ENCODE data around the gene CDKL2. TPM values are rescaled to one million over a fixed set of nuclear protein-coding genes. Genes with fewer than 3 reads are reported as not detected.
A peak's percentile ranks its signal among the peaks of the same experiment; 100 is the strongest.
"Not testable (repeated sequence)": the region's sequence is repeated elsewhere in the genome, so short reads cannot be mapped to it uniquely, and the experiment has no call there.

Gene CDKL2
- total and polyA plus RNA-seq, 2 donors (not counting 1 experiment from before 2014, with no cell fraction given), result 0.40 to 2.3 TPM

- Histone ChIP-seq H3K9me3 (ENCODE audit: control insufficient read depth, insufficient read depth, low read depth, low read length) (no peaks in the 10 kb centered on the region), H3K36me3 (ENCODE audit: control insufficient read depth, insufficient read depth, low read length) (no peaks in the 10 kb centered on the region), H3K27me3 (ENCODE audit: control insufficient read depth, insufficient read depth, low read length) (no peaks in the 10 kb centered on the region), H3K4me2 (ENCODE audit: extremely low read depth, insufficient read depth, low read length) (peak overlapping the region; percentile 85), H3K4me3 (replicated peaks in 1 of 4; ENCODE audit: control extremely low read depth in 1 of 4, insufficient read depth in 1 of 4, low read depth in 3 of 4, low read length in 4 of 4) (peak overlapping the region; percentile 77 to 99 (median 90)), H3K4me1 (ENCODE audit: control insufficient read depth, extremely low read depth, insufficient read depth, low read length) (peaks cover 8% of the 10 kb centered on the region), H2AFZ (ENCODE audit: low read length) (peak overlapping the region; percentile 84), H3K27ac (ENCODE audit: insufficient read depth, low read length) (peak overlapping the region; percentile 81), H3K9ac (ENCODE audit: insufficient read depth, low read length) (peak overlapping the region; percentile 90), H3K79me2 (ENCODE audit: control insufficient read depth, insufficient read depth, low read length) (peaks cover 57% of the 10 kb centered on the region), H4K20me1 (ENCODE audit: control insufficient read depth, extremely low read depth, insufficient read depth, low read length) (peaks cover 4% of the 10 kb centered on the region)
- peak; percentile 39 to 53 for DNase-seq (ENCODE audit: low read depth in 2 of 2)
- no peak for TF ChIP-seq CTCF (conservative IDR thresholded peaks at IDR 0.05 in 1 of 2, IDR thresholded peaks at IDR 0.05 in 1 of 2; ENCODE audit: low read depth in 1 of 2, low read length in 2 of 2)
- TF ChIP-seq EZH2 (IDR thresholded peaks at IDR 0.05; ENCODE audit: low read length, missing control alignments), result no peak
Measured at GRCh38 chr4:75672461-75673026, 42.2 kb upstream of the CDKL2 start.

- H3K79me2 ChIP-seq (ENCODE audit: control insufficient read depth, insufficient read depth, low read length), result peaks cover 63% of the 10 kb centered on the region
- no peaks in the 10 kb centered on the region for H3K36me3 ChIP-seq (ENCODE audit: control insufficient read depth, insufficient read depth, low read length)
- TF ChIP-seq EZH2 (IDR thresholded peaks at IDR 0.05; ENCODE audit: low read length, missing control alignments), result no peak
- H4K20me1 ChIP-seq (ENCODE audit: control insufficient read depth, extremely low read depth, insufficient read depth, low read length), result peaks cover 4% of the 10 kb centered on the region
- H3K9ac ChIP-seq (ENCODE audit: insufficient read depth, low read length), result peak overlapping the region; percentile 90
- H3K9me3 ChIP-seq (ENCODE audit: control insufficient read depth, insufficient read depth, low read depth, low read length), result no peaks in the 10 kb centered on the region
- peak overlapping the region; percentile 84 for H2AFZ ChIP-seq (ENCODE audit: low read length)
- no peaks in the 10 kb centered on the region for H3K27me3 ChIP-seq (ENCODE audit: control insufficient read depth, insufficient read depth, low read length)
- H3K4me2 ChIP-seq (ENCODE audit: extremely low read depth, insufficient read depth, low read length), result peak overlapping the region; percentile 85
- peak overlapping the region; percentile 77 to 99 (median 90) for H3K4me3 ChIP-seq (replicated peaks in 1 of 4; ENCODE audit: control extremely low read depth in 1 of 4, insufficient read depth in 1 of 4, low read depth in 3 of 4, low read length in 4 of 4)
- H3K27ac ChIP-seq (ENCODE audit: insufficient read depth, low read length), result peak overlapping the region; percentile 81
- peak in 1 of 2 donors; percentile 15 for DNase-seq (ENCODE audit: low read depth in 2 of 2)
- peaks cover 8% of the 10 kb centered on the region for H3K4me1 ChIP-seq (ENCODE audit: control insufficient read depth, extremely low read depth, insufficient read depth, low read length)
Measured at GRCh38 chr4:75671802-75672421, 41.6 kb upstream of the CDKL2 start.

- Histone ChIP-seq H3K27ac (ENCODE audit: insufficient read depth, low read length) (no peak overlapping the region), H3K36me3 (ENCODE audit: control insufficient read depth, insufficient read depth, low read length) (no peaks in the 10 kb centered on the region), H3K79me2 (ENCODE audit: control insufficient read depth, insufficient read depth, low read length) (peaks cover 95% of the 10 kb centered on the region), H3K4me3 (replicated peaks in 1 of 4; ENCODE audit: control extremely low read depth in 1 of 4, insufficient read depth in 1 of 4, low read depth in 3 of 4, low read length in 4 of 4) (no peak overlapping the region), H2AFZ (ENCODE audit: low read length) (no peak overlapping the region), H3K9me3 (ENCODE audit: control insufficient read depth, insufficient read depth, low read depth, low read length) (no peaks in the 10 kb centered on the region), H3K4me1 (ENCODE audit: control insufficient read depth, extremely low read depth, insufficient read depth, low read length) (peaks cover 5% of the 10 kb centered on the region), H3K4me2 (ENCODE audit: extremely low read depth, insufficient read depth, low read length) (no peak overlapping the region), H3K27me3 (ENCODE audit: control insufficient read depth, insufficient read depth, low read length) (no peaks in the 10 kb centered on the region), H3K9ac (ENCODE audit: insufficient read depth, low read length) (no peak overlapping the region), H4K20me1 (ENCODE audit: control insufficient read depth, extremely low read depth, insufficient read depth, low read length) (peaks cover 4% of the 10 kb centered on the region)
- TF ChIP-seq CTCF (conservative IDR thresholded peaks at IDR 0.05 in 1 of 2, IDR thresholded peaks at IDR 0.05 in 1 of 2; ENCODE audit: low read depth in 1 of 2, low read length in 2 of 2), result no peak
- no peak for TF ChIP-seq EZH2 (IDR thresholded peaks at IDR 0.05; ENCODE audit: low read length, missing control alignments)
- no peak for DNase-seq (ENCODE audit: low read depth in 2 of 2)
Measured at GRCh38 chr4:75668596-75668995, 38.3 kb upstream of the CDKL2 start.

GRCh38 chr4:75667636-75668035, 37.3 kb upstream of the CDKL2 start:
- H3K9me3 ChIP-seq (ENCODE audit: control insufficient read depth, insufficient read depth, low read depth, low read length); H4K20me1 ChIP-seq (ENCODE audit: control insufficient read depth, extremely low read depth, insufficient read depth, low read length): not testable (repeated sequence)
- H3K79me2 ChIP-seq (ENCODE audit: control insufficient read depth, insufficient read depth, low read length), result peaks cover 98% of the 10 kb centered on the region

More at GRCh38 chr4:75667636-75668035, 37.3 kb upstream of the CDKL2 start:
- H3K27ac ChIP-seq (ENCODE audit: insufficient read depth, low read length); H3K4me2 ChIP-seq (ENCODE audit: extremely low read depth, insufficient read depth, low read length); H3K27me3 ChIP-seq (ENCODE audit: control insufficient read depth, insufficient read depth, low read length); H3K36me3 ChIP-seq (ENCODE audit: control insufficient read depth, insufficient read depth, low read length); H3K9ac ChIP-seq (ENCODE audit: insufficient read depth, low read length); H3K4me3 ChIP-seq (replicated peaks in 1 of 4; ENCODE audit: control extremely low read depth in 1 of 4, insufficient read depth in 1 of 4, low read depth in 3 of 4, low read length in 4 of 4); H3K4me1 ChIP-seq (ENCODE audit: control insufficient read depth, extremely low read depth, insufficient read depth, low read length); H2AFZ ChIP-seq (ENCODE audit: low read length); DNase-seq (ENCODE audit: low read depth in 2 of 2): not testable (repeated sequence)
